Chondrocyte (in vitro differentiated cells): ENCODE data around the gene PERM1. TPM values are rescaled to one million over a fixed set of nuclear protein-coding genes. Genes with fewer than 3 reads are reported as not detected.
A peak's percentile ranks its signal among the peaks of the same experiment; 100 is the strongest.

Experiments
- DNase-seq: peaks from one replicate; pipeline ENCODE4 v3.0.0; 2021; ENCODE audit warnings: mixed read lengths, low spot score
- H3K27ac Mint-ChIP-seq: one replicate; pipeline ENCODE4 v1.8.0; 2021; ENCODE audit warnings: mild to moderate bottlenecking, moderate library complexity, mixed read lengths; ENCODE audit not compliant: unreplicated experiment
- H3K27me3 Mint-ChIP-seq: 2 replicates; pipeline ENCODE4 v1.8.0; 2021; ENCODE audit warnings: low read depth, mixed read lengths
- H3K36me3 Mint-ChIP-seq: 2 replicates; pipeline ENCODE4 v1.8.0; 2021; ENCODE audit warnings: low read depth, mixed read lengths
- H3K4me1 Mint-ChIP-seq: 2 replicates; pipeline ENCODE4 v1.8.0; 2021; ENCODE audit warnings: low read depth, mild to moderate bottlenecking, mixed read lengths
- H3K4me3 Mint-ChIP-seq: one replicate; pipeline ENCODE4 v1.8.0; 2021; ENCODE audit warnings: mild to moderate bottlenecking, moderate library complexity, mixed read lengths; ENCODE audit not compliant: unreplicated experiment
- H3K9me3 Mint-ChIP-seq: 2 replicates; pipeline ENCODE4 v1.8.0; 2021; ENCODE audit warnings: low read depth, mixed read lengths
- CTCF ChIP-seq: fragments of 200-600 bp; sonication (generic); IDR thresholded peaks from 2 replicates; pipeline ENCODE4 v1.5.0; 2021; ENCODE audit warnings: antibody characterized with exemption, mild to moderate bottlenecking, moderate library complexity
- total RNA-seq: library from RNA; stranded (reverse); gene quantifications from 3 replicates; pipeline ENCODE4 v1.2.1, GENCODE V29; 2021

PERM1 gene
- total RNA-seq, 1 donor from 2014 or later = 0.37 TPM

GRCh38 chr1:1024771-1025699 lies 43.1 kb upstream of the PERM1 start:
- no peak overlapping the region for H3K27ac Mint-ChIP-seq
- TF ChIP-seq CTCF = no peak
- H3K4me1 Mint-ChIP-seq = peaks cover 32% of the 10 kb centered on the region
- no peaks in the 10 kb centered on the region for H3K27me3 Mint-ChIP-seq
- H3K4me3 Mint-ChIP-seq = peak overlapping the region; percentile 6
- no peaks in the 10 kb centered on the region for H3K9me3 Mint-ChIP-seq
- DNase-seq = no peak
- peaks cover 2% of the 10 kb centered on the region for H3K36me3 Mint-ChIP-seq

- peaks cover 2% of the 10 kb centered on the region for H3K36me3 Mint-ChIP-seq
- no peaks in the 10 kb centered on the region for H3K9me3 Mint-ChIP-seq
- TF ChIP-seq CTCF = no peak
- peaks cover 32% of the 10 kb centered on the region for H3K4me1 Mint-ChIP-seq
- no peaks in the 10 kb centered on the region for H3K27me3 Mint-ChIP-seq
- no peak for DNase-seq
- H3K27ac Mint-ChIP-seq = no peak overlapping the region
- H3K4me3 Mint-ChIP-seq = peak overlapping the region; percentile 6
Measured at GRCh38 chr1:1024149-1024770, 42.4 kb upstream of the PERM1 start.

GRCh38 chr1:1023700-1024099 lies 41.8 kb upstream of the PERM1 start:
- no peak for DNase-seq
- peaks cover 2% of the 10 kb centered on the region for H3K36me3 Mint-ChIP-seq
- no peaks in the 10 kb centered on the region for H3K27me3 Mint-ChIP-seq
- peaks cover 32% of the 10 kb centered on the region for H3K4me1 Mint-ChIP-seq
- no peak for TF ChIP-seq CTCF
- no peak overlapping the region for H3K27ac Mint-ChIP-seq
- H3K4me3 Mint-ChIP-seq = no peak overlapping the region
- no peaks in the 10 kb centered on the region for H3K9me3 Mint-ChIP-seq

GRCh38 chr1:1022302-1023009 lies 40.6 kb upstream of the PERM1 start:
- no peak for DNase-seq
- no peak for TF ChIP-seq CTCF
- Mint-ChIP-seq H3K27me3 (no peaks in the 10 kb centered on the region), H3K4me1 (peaks cover 32% of the 10 kb centered on the region), H3K9me3 (no peaks in the 10 kb centered on the region), H3K36me3 (peaks cover 2% of the 10 kb centered on the region), H3K4me3 (peak overlapping the region; percentile 76), H3K27ac (no peak overlapping the region)

GRCh38 chr1:1021920-1022259 lies 40.0 kb upstream of the PERM1 start:
- TF ChIP-seq CTCF = no peak
- Mint-ChIP-seq H3K36me3 (no peaks in the 10 kb centered on the region), H3K9me3 (no peaks in the 10 kb centered on the region), H3K4me1 (peaks cover 32% of the 10 kb centered on the region), H3K27ac (no peak overlapping the region), H3K27me3 (no peaks in the 10 kb centered on the region), H3K4me3 (peak overlapping the region; percentile 76)
- DNase-seq = no peak
